ENCODE measurements around the gene CSGALNACT2. TPM values are rescaled to one million over a fixed set of nuclear protein-coding genes. Genes with fewer than 3 reads are reported as not detected.

The CSGALNACT2 gene
- total and polyA plus RNA-seq, 7 donors, result 3.2 to 37.1 (median 25.0) TPM

DNA sequence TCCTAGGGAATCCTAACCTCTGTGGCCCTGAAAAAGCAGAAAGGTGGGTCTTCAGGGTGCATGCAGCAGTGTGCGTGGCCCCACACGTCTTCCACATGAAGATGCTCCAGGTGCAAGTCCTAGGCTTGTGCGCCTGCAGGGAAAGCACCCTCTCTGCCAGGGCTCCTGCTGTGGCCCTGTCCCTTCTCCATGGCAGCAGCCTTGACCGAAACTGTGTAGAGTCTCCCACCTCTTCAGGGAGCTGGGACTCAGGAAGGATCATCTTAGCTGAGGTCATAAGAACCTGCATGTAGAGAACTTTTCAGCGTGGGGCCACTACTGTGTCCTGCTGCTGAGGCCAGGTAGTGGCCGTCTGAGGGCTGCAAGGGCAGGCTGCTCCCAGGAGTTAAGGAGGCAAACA, 6.3 kb upstream of the CSGALNACT2 start:
- 86 to 92% methylated on average over 6 of the region's 6 CpGs for WGBS, 2 donors
- TF ChIP-seq POLR2A (IDR thresholded peaks at IDR 0.05) (no peak), EP300 (IDR thresholded peaks at IDR 0.05) (no peak), POLR2AphosphoS5 (IDR thresholded peaks at IDR 0.05) (no peak)
- TF ChIP-seq, protein P1, sequence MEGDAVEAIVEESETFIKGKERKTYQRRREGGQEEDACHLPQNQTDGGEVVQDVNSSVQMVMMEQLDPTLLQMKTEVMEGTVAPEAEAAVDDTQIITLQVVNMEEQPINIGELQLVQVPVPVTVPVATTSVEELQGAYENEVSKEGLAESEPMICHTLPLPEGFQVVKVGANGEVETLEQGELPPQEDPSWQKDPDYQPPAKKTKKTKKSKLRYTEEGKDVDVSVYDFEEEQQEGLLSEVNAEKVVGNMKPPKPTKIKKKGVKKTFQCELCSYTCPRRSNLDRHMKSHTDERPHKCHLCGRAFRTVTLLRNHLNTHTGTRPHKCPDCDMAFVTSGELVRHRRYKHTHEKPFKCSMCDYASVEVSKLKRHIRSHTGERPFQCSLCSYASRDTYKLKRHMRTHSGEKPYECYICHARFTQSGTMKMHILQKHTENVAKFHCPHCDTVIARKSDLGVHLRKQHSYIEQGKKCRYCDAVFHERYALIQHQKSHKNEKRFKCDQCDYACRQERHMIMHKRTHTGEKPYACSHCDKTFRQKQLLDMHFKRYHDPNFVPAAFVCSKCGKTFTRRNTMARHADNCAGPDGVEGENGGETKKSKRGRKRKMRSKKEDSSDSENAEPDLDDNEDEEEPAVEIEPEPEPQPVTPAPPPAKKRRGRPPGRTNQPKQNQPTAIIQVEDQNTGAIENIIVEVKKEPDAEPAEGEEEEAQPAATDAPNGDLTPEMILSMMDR (IDR thresholded peaks at IDR 0.05), result no peak

DNA sequence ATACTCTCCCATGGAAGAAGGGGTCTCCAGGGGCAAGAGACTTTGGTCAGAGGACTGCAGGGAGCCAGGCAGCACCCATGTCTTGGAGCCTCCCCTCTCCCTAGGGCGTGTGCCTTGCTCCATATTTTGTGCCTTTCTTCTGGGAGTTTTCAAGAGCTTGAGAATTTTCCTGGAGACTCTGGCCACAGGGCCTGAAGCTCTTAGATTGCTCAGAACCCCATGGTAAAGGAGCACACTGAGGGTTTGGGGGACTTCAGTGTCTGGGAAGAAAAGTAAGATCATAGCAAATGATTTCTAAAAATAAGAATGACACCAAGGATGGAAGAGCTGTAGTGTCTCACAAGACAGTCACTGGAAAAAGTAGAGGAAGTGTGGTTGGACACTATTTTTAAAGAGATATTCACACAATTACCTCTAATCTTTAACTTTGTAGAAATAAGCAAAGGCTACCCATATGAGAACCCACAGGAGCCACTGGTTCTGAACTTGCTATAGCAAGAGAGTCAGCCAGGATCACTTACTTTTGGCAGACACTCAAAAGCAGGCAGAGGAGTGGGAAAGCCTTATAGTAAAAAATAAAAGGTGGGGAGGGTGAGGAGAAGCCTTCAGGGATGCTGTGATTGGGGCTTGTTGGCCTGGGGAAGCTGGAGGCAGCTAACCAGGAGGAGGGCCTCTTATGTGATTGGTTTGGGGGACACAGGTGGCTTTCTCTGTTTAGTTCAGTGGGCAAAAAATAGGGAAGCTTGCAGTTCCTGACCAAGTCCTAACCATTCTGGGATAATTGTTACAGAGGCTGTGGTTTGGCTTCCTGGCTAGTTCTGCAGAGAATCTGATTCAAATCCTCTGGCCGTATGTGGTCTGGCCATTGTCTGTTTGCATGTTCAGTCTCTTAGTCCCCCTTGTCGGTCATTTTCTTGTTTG, 5.1 kb upstream of the CSGALNACT2 start:
- Histone ChIP-seq H3K27ac (no peak overlapping the region), H3K27me3 (no peaks in the 10 kb centered on the region), H3K9me3 (no peaks in the 10 kb centered on the region), H3K4me1 (peaks cover 0 to 13% (median 7%) of the 10 kb centered on the region in 4 donors), H3K4me3 (no peak overlapping the region), H3K36me3 (no peaks in the 10 kb centered on the region)
- 78 to 89% methylated on average over 3 of the region's 3 CpGs for WGBS, 2 donors
- TF ChIP-seq EP300 (IDR thresholded peaks at IDR 0.05), result no peak
- no peak for TF ChIP-seq POLR2AphosphoS5 (IDR thresholded peaks at IDR 0.05)
- TF ChIP-seq POLR2A (IDR thresholded peaks at IDR 0.05), result no peak
- TF ChIP-seq, protein P1 (IDR thresholded peaks at IDR 0.05), result no peak
- no peak for DNase-seq
- intact Hi-C loops (cut with DNase I), result loop anchor here (10.0 kb wide), 1 partner anchor 262 kb away; no protein-coding TSS in a partner anchor

More for the DNA sequence above, 6.3 kb upstream of the CSGALNACT2 start:
- no peaks in the 10 kb centered on the region for H3K27me3 ChIP-seq
- H3K4me1 ChIP-seq, result peaks cover 0 to 8% (median under 1%) of the 10 kb centered on the region in 4 donors
- intact Hi-C loops (cut with DNase I), result loop anchor here (10.0 kb wide), 1 partner anchor 263 kb away; no protein-coding TSS in a partner anchor
- H3K4me3 ChIP-seq, result no peak overlapping the region
- H3K36me3 ChIP-seq, result no peaks in the 10 kb centered on the region
- no peak overlapping the region for H3K27ac ChIP-seq
- DNase-seq, result no peak
- no peaks in the 10 kb centered on the region for H3K9me3 ChIP-seq

DNA sequence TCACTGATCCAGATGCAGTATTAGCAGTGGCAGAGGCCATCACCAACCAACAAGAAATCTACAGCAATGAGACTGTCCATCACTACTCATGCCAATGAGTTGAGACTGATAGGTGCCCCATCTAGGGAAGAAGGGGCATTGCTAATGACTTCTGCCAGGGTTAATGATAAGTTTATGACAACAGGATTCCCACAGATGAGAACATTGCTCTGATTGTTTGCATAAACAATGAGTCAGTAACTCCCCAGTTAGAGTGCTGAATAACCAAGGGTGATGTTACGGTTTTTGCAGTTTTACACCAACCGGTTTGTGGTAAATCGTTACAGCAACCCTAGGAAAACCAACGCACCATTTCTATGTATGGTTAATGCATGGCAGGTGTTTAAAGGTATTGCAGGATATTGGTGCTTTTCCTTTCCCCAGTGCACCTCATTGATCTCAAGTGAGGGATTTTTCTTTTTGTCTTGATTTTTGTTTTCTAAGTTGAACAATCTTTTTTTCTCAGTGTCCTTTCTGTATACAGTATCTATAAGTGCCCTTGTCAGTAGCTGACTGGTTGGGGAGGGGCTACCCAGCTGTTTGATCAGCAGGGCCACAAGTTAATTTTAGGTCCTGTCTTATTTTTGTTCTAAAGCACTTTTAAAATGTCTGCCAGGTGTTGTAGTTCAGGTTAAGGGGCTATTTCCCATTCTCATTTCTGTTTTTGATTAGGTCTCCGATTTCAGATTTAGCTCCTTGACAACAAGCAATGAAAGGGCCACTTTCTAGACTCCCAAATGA, 3.9 kb upstream of the CSGALNACT2 start:
- Histone ChIP-seq H3K27ac (no peak overlapping the region), H3K27me3 (no peaks in the 10 kb centered on the region), H3K36me3 (no peaks in the 10 kb centered on the region), H3K9me3 (no peaks in the 10 kb centered on the region), H3K4me1 (peaks cover 0 to 16% (median 8%) of the 10 kb centered on the region in 4 donors), H3K4me3 (no peak overlapping the region)
- WGBS, 2 donors, result 82 to 87% methylated on average over 5 of the region's 5 CpGs
- no peak for TF ChIP-seq POLR2A (IDR thresholded peaks at IDR 0.05)
- TF ChIP-seq POLR2AphosphoS5 (IDR thresholded peaks at IDR 0.05), result no peak
- TF ChIP-seq, protein P1 (IDR thresholded peaks at IDR 0.05), result no peak
- no peak for TF ChIP-seq EP300 (IDR thresholded peaks at IDR 0.05)
- intact Hi-C loops (cut with DNase I), result loop anchor here (10.0 kb wide), 1 partner anchor 260 kb away; no protein-coding TSS in a partner anchor
- DNase-seq, result no peak

DNA sequence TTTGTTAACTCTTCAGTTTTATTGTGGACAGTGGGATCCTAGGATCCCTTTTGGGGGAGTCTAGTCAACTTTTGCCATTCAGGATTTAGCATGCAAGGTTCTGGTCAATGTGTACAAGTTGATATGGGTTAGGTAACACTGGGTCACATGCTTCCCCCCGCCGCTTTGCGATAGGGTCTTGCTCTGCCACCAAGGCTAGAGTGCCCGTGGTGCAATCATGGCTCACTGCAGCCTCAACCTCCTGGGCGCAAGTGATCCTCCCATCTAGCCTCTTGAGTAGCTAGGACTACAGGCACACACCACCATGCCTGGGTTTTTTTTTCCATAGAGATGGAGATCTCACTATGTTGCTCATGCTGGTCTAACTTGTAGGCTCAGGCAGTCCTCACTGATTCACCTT, 3.2 kb upstream of the CSGALNACT2 start:
- H3K27me3 ChIP-seq, result no peaks in the 10 kb centered on the region
- no peak for DNase-seq
- intact Hi-C loops (cut with DNase I), result loop anchor here (10.0 kb wide), 1 partner anchor 260 kb away; no protein-coding TSS in a partner anchor
- peaks cover 0 to 23% (median 15%) of the 10 kb centered on the region in 4 donors for H3K4me1 ChIP-seq
- no peaks in the 10 kb centered on the region for H3K36me3 ChIP-seq
- no peaks in the 10 kb centered on the region for H3K9me3 ChIP-seq
- WGBS, 2 donors, result 81 to 97% methylated on average over 5 of the region's 5 CpGs
- TF ChIP-seq, protein P1 (IDR thresholded peaks at IDR 0.05), result no peak
- TF ChIP-seq POLR2A (IDR thresholded peaks at IDR 0.05) (no peak), EP300 (IDR thresholded peaks at IDR 0.05) (no peak), POLR2AphosphoS5 (IDR thresholded peaks at IDR 0.05) (no peak)
- H3K27ac ChIP-seq, result no peak overlapping the region
- H3K4me3 ChIP-seq, result no peak overlapping the region
